CD4-positive, CD25-positive, alpha-beta regulatory T cell (primary cell): ENCODE results near the gene MMP1. TPM values are rescaled to one million over a fixed set of nuclear protein-coding genes. Genes with fewer than 3 reads are reported as not detected.
A peak's percentile ranks its signal among the peaks of the same experiment; 100 is the strongest.

Experiments used
- ATAC-seq, 2 donors: fragments of 150-1000 bp; cut with Tn5 transposase; one replicate each; pipeline ENCODE4 v1.10.0; 2021; ENCODE audit warnings: low read depth in 2 of 2, moderate number of reproducible peaks in 2 of 2, moderate library complexity in 1 of 2
- DNase-seq, 3 donors: peaks; one replicate each; pipeline versions ENCODE4 v3.0.0 to v3.0.0-alpha.2; 2012 to 2022; ENCODE audit warnings: mixed read lengths in 1 of 3
- H3K27ac ChIP-seq: one replicate; pipeline ENCODE4 v1.7.0; 2013; ENCODE audit warnings: mild to moderate bottlenecking, low read length; ENCODE audit not compliant: insufficient read depth, poor library complexity, severe bottlenecking
- H3K27me3 ChIP-seq: one replicate; pipeline ENCODE4 v1.7.0; 2013; ENCODE audit warnings: low read length; ENCODE audit not compliant: control insufficient read depth, insufficient read depth
- H3K36me3 ChIP-seq: one replicate; pipeline ENCODE4 v1.7.0; 2013; ENCODE audit warnings: mild to moderate bottlenecking, low read length, moderate library complexity; ENCODE audit not compliant: control insufficient read depth, insufficient read depth
- H3K4me1 ChIP-seq: 2 replicates; pipeline ENCODE4 v1.7.0; 2013; ENCODE audit warnings: mild to moderate bottlenecking, low read length; ENCODE audit not compliant: insufficient read depth, control insufficient read depth, poor library complexity, severe bottlenecking
- H3K4me3 ChIP-seq: one replicate; pipeline ENCODE4 v1.7.0; 2013; ENCODE audit warnings: low read depth, mild to moderate bottlenecking, low read length, moderate library complexity
- H3K9me3 ChIP-seq, 2 experiments: 1 replicate in 1 of 2; 2 replicates in 1 of 2; pipeline ENCODE4 v1.7.0; 2013; ENCODE audit warnings: low read length in 2 of 2, mild to moderate bottlenecking in 1 of 2, moderate library complexity in 1 of 2; ENCODE audit not compliant: control insufficient read depth in 2 of 2
- H3K27ac Mint-ChIP-seq, 3 donors: one replicate each; pipeline ENCODE4 v1.8.0; 2020 to 2022; ENCODE audit warnings: mild to moderate bottlenecking in 3 of 3, mixed read lengths in 3 of 3, moderate library complexity in 2 of 3
- H3K27me3 Mint-ChIP-seq: one replicate; pipeline ENCODE4 v1.8.0; 2022; ENCODE audit warnings: mild to moderate bottlenecking, mixed read lengths
- H3K36me3 Mint-ChIP-seq: one replicate; pipeline ENCODE4 v1.8.0; 2020; ENCODE audit warnings: mixed read lengths
- H3K4me1 Mint-ChIP-seq, 4 donors: one replicate each; pipeline ENCODE4 v1.8.0; 2020 to 2022; ENCODE audit warnings: mixed read lengths in 4 of 4, mild to moderate bottlenecking in 1 of 4
- H3K4me3 Mint-ChIP-seq, 4 donors: one replicate each; pipeline ENCODE4 v1.8.0; 2020 to 2022; ENCODE audit warnings: mild to moderate bottlenecking in 4 of 4, mixed read lengths in 4 of 4, moderate library complexity in 3 of 4
- H3K9me3 Mint-ChIP-seq, 7 donors: one replicate each; pipeline ENCODE4 v1.8.0; 2020 to 2022; ENCODE audit warnings: mixed read lengths in 7 of 7, mild to moderate bottlenecking in 3 of 7, moderate library complexity in 2 of 7
- polyA plus RNA-seq, 4 donors: library from polyadenylated mRNA; unstranded; fragments of 300-500 nt; fragmentation: Illumina TruSeq; gene quantifications; one replicate each; pipeline ENCODE4 v1.2.3, GENCODE V29; 2021
- total RNA-seq: library from RNA; stranded (reverse); gene quantifications from one replicate; pipeline ENCODE4 v1.2.3, GENCODE V29; 2022

MMP1 gene
- total and polyA plus RNA-seq, 5 donors from 2014 or later = not detected

DNA sequence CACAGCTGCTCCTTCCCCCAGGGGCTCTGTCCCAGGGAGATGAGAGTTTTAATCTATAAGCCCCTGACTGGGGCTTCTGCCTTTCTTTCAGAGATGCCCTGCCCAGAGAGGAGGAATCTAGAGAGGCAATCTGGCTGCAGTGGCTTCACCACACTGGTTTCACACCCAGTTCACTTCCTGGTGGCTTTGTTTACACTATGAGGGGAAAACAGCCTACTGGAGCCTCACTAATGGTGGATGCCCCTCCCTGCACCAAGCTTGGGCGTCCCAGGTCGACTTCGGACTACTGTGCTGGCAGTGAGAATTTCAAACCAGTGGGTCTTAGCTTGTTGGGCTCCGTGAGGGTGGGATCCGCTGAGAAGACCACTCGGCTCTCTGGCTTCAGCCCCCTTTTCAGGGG lies 21.5 kb upstream of the MMP1 start:
- no peaks in the 10 kb centered on the region for H3K36me3 Mint-ChIP-seq
- Histone ChIP-seq H3K4me1 (no peaks in the 10 kb centered on the region), H3K27me3 (no peaks in the 10 kb centered on the region), H3K9me3 (no peaks in the 10 kb centered on the region), H3K27ac (no peak overlapping the region), H3K36me3 (no peaks in the 10 kb centered on the region), H3K4me3 (no peak overlapping the region)
- no peak overlapping the region for H3K27ac Mint-ChIP-seq
- no peaks in the 10 kb centered on the region for H3K4me1 Mint-ChIP-seq
- peaks cover 0 to 20% (median 3%) of the 10 kb centered on the region in 7 donors for H3K9me3 Mint-ChIP-seq
- no peaks in the 10 kb centered on the region for H3K27me3 Mint-ChIP-seq
- ATAC-seq = no peak
- no peak overlapping the region for H3K4me3 Mint-ChIP-seq
- no peak for DNase-seq

DNA sequence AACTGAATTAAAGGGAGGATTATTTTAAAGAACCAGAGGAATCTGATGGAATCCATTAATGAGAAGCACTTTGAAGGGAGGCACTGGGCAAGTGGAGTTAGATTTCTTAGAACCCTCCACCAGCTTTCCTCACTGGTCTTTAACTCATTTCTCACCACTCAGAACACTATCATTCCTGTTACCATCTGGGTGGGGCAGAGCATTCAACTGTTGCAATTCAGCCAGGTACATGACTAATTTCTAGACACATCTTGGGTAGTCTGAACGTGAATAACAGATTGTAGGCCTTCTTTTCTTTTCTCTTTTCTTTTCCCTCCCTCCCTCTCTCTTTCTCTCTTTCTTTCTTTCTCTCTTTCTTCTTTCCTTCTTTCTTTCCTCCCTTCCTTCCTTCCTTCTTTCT lies 15.5 kb upstream of the MMP1 start:
- DNase-seq (no peak), ATAC-seq (no peak)
- Mint-ChIP-seq H3K27me3 (no peaks in the 10 kb centered on the region), H3K4me3 (no peak overlapping the region), H3K36me3 (no peaks in the 10 kb centered on the region), H3K9me3 (peaks cover 0 to 22% (median 3%) of the 10 kb centered on the region in 7 donors), H3K27ac (no peak overlapping the region), H3K4me1 (no peaks in the 10 kb centered on the region)
- Histone ChIP-seq H3K4me1 (no peaks in the 10 kb centered on the region), H3K36me3 (no peaks in the 10 kb centered on the region), H3K4me3 (no peak overlapping the region), H3K27me3 (no peaks in the 10 kb centered on the region), H3K9me3 (no peaks in the 10 kb centered on the region), H3K27ac (no peak overlapping the region)

DNA sequence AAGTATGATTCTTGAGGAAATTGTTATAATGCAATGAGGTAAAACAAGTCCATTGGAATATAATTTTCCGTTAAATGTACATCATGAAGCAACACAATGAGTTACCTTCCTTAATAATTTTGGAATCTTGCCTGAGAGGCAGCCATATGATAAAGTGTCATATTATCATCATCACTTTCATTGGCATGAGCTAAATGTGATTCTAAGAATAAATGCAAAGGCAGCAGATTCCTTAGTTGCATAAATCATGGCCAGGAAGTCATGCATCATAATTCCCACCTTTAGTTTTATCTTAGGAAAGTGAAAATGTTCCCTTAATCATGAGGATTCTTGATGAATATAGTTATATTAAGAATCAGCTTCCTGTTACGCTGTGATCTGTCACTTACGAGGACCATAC lies 14.2 kb upstream of the MMP1 start:
- Mint-ChIP-seq H3K9me3 (peaks cover 0 to 18% (median 2%) of the 10 kb centered on the region in 7 donors), H3K27me3 (no peaks in the 10 kb centered on the region)

DNA sequence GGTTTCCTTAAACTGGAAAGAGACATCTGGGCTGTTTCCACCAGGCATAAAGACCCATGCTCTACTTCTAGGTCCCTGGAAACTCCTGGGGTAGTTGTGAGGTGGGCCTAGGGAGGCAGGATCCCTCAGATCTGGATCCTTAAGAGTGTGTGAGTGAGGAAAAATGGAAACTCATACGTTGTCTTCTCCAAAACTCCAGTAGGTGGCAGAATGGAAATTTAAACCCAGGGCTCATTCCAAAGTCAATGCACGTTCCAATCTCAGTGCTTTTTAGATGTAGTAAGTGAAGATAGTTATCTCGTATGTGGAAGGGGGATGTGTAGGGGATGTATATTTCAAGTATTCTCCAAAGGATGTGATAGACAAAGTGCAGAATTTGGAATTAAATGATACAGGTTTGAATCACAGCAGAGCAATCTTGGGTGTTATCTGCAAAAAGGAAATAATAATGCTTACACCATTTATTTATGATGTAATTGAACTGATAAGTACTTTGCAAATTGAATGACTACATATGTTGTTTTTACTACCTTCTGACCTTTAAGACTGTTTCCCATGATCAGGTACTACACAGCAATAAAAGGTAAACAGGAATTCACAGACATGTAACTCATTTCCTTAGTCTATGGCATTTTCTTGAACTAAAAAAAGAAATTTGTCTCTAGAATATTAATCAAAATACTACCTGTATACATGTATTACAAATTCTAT lies 13.1 kb upstream of the MMP1 start:
- no peak overlapping the region for H3K4me3 Mint-ChIP-seq
- no peaks in the 10 kb centered on the region for H3K36me3 Mint-ChIP-seq
- H3K27me3 Mint-ChIP-seq = no peaks in the 10 kb centered on the region
- no peak overlapping the region for H3K27ac ChIP-seq
- peak overlapping the region in 1 of 3 donors; percentile 10 for H3K27ac Mint-ChIP-seq
- no peak for DNase-seq
- no peaks in the 10 kb centered on the region for H3K4me1 Mint-ChIP-seq
- H3K4me3 ChIP-seq = no peak overlapping the region
- H3K4me1 ChIP-seq = no peaks in the 10 kb centered on the region
- H3K36me3 ChIP-seq = no peaks in the 10 kb centered on the region
- ATAC-seq = no peak
- peaks cover 0 to 10% (median 0%) of the 10 kb centered on the region in 7 donors for H3K9me3 Mint-ChIP-seq
- no peaks in the 10 kb centered on the region for H3K27me3 ChIP-seq
- H3K9me3 ChIP-seq = no peaks in the 10 kb centered on the region

More for the DNA sequence above, 14.2 kb upstream of the MMP1 start:
- Histone ChIP-seq H3K4me3 (no peak overlapping the region), H3K36me3 (no peaks in the 10 kb centered on the region), H3K27ac (no peak overlapping the region), H3K27me3 (no peaks in the 10 kb centered on the region), H3K4me1 (no peaks in the 10 kb centered on the region), H3K9me3 (no peaks in the 10 kb centered on the region)
- no peaks in the 10 kb centered on the region for H3K4me1 Mint-ChIP-seq
- no peak overlapping the region for H3K4me3 Mint-ChIP-seq
- ATAC-seq (no peak), DNase-seq (no peak)
- H3K27ac Mint-ChIP-seq = no peak overlapping the region
- H3K36me3 Mint-ChIP-seq = no peaks in the 10 kb centered on the region

DNA sequence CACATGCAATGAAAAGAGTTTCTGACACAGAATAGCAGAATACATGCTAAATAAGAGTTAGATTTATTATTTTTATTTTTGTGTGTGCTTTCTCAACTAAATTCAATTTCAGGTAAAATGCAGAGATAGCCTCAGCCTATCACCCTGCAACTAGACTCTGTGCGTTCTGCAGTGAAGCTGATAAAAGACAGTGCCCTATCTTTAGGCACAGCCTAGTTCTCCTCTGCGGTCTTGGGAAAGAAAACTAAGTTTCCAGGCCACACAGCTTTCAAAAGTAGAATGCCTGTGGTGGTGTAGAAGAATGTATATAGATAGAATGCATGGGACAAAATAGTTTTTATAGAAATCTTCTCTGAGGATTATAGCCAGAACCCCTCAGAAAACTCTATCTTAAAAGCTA lies 12.0 kb upstream of the MMP1 start:
- no peak for DNase-seq
- Mint-ChIP-seq H3K9me3 (peaks cover 0 to 5% (median 0%) of the 10 kb centered on the region in 7 donors), H3K4me3 (no peak overlapping the region), H3K4me1 (no peaks in the 10 kb centered on the region), H3K27ac (no peak overlapping the region), H3K27me3 (peaks cover 6% of the 10 kb centered on the region), H3K36me3 (no peaks in the 10 kb centered on the region)
- Histone ChIP-seq H3K27ac (no peak overlapping the region), H3K4me3 (no peak overlapping the region), H3K27me3 (no peaks in the 10 kb centered on the region), H3K36me3 (no peaks in the 10 kb centered on the region), H3K9me3 (no peaks in the 10 kb centered on the region), H3K4me1 (no peaks in the 10 kb centered on the region)
- ATAC-seq = no peak

DNA sequence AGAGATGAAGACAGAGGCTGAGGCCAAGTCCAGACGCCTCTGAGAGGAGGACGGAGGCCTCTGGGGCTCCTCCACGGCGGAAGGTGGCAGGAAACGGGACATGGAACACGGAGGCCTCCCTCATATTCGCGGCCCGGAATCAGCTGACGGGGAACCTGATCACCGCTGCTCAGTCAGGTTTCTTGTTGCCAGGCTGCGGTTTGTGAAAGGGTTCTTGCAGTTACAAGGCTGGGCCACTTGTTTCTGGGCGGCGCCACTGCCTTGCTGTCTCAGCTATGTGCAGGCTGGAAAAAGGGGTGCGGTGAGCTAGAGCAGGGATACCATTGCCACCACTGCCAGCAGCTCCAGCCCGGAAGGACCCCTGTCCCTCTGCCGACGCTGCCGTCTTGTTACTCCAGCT lies 10.0 kb upstream of the MMP1 start:
- no peak for ATAC-seq
- H3K36me3 Mint-ChIP-seq = no peaks in the 10 kb centered on the region
- H3K4me1 Mint-ChIP-seq = no peaks in the 10 kb centered on the region
- no peak overlapping the region for H3K4me3 Mint-ChIP-seq
- peaks cover 0 to 3% (median 0%) of the 10 kb centered on the region in 7 donors for H3K9me3 Mint-ChIP-seq
- peak in 1 of 3 donors; percentile 10 for DNase-seq
- H3K9me3 ChIP-seq = no peaks in the 10 kb centered on the region
- H3K27ac ChIP-seq = no peak overlapping the region
- H3K27ac Mint-ChIP-seq = no peak overlapping the region
- no peak overlapping the region for H3K4me3 ChIP-seq
- H3K27me3 Mint-ChIP-seq = peaks cover 6% of the 10 kb centered on the region
- no peaks in the 10 kb centered on the region for H3K36me3 ChIP-seq
- peaks cover 2% of the 10 kb centered on the region for H3K27me3 ChIP-seq
- no peaks in the 10 kb centered on the region for H3K4me1 ChIP-seq

DNA sequence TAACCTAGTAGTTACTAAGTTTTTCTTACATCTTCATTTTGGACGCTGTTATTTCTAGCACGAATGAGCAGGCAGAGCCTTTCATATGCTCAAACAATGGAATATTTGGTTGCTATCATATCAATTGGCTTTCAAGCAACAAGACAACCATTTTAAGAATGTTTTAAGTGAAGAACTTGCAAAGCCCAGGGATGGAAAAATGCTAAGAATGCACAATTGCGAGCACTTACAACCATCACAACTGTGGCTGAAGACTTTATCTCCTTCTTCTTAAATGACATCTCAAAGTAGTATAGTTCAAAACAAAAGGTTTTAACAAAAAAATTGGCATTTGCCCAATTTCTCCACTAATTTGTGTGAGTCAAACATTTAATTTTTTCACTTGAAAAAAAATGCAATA lies 8.3 kb upstream of the MMP1 start:
- Histone ChIP-seq H3K36me3 (no peaks in the 10 kb centered on the region), H3K9me3 (no peaks in the 10 kb centered on the region), H3K4me3 (no peak overlapping the region), H3K27ac (no peak overlapping the region), H3K27me3 (peaks cover 2% of the 10 kb centered on the region), H3K4me1 (no peaks in the 10 kb centered on the region)
- Mint-ChIP-seq H3K27ac (no peak overlapping the region), H3K9me3 (peaks cover 0 to 3% (median 0%) of the 10 kb centered on the region in 7 donors), H3K36me3 (no peaks in the 10 kb centered on the region), H3K27me3 (peaks cover 6% of the 10 kb centered on the region), H3K4me1 (no peaks in the 10 kb centered on the region), H3K4me3 (no peak overlapping the region)
- no peak for ATAC-seq
- no peak for DNase-seq

DNA sequence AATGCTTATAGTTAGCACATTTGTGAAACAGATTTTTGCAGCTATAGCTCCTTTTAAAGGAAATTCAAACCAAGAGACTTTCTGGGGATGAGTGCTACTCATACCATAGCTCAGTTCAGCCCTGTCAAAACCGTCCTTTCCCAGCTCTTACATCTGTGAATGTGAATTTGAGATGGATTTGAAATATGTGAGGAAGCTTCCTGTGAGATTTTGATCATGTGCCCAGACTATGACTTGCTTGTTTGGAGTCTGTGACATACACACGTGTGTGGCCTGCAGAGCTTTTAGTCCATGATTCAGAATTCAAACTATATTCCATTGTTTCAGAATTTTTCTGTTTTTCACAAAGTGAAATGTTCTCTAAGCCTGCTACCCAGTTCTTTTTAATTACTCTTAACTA lies 4.4 kb upstream of the MMP1 start:
- H3K9me3 ChIP-seq = no peaks in the 10 kb centered on the region
- peaks cover 2% of the 10 kb centered on the region for H3K27me3 ChIP-seq
- Mint-ChIP-seq H3K27me3 (peaks cover 6% of the 10 kb centered on the region), H3K4me1 (no peaks in the 10 kb centered on the region), H3K36me3 (no peaks in the 10 kb centered on the region), H3K27ac (no peak overlapping the region), H3K9me3 (peaks cover 0 to 3% (median 0%) of the 10 kb centered on the region in 7 donors), H3K4me3 (no peak overlapping the region)
- no peak overlapping the region for H3K27ac ChIP-seq
- no peaks in the 10 kb centered on the region for H3K36me3 ChIP-seq
- DNase-seq = no peak
- no peaks in the 10 kb centered on the region for H3K4me1 ChIP-seq
- ATAC-seq = no peak
- no peak overlapping the region for H3K4me3 ChIP-seq
